HEK293 (cell line): ENCODE measurements around the gene WWOX.
A peak's percentile ranks its signal among the peaks of the same experiment; 100 is the strongest.

Source experiments
- CTCF ChIA-PET: fragments of 350-600 bp; formaldehyde crosslinking; extraction: SDS; loops from one replicate; lab custom pipeline; 2021; ENCODE audit warnings: antibody characterized with exemption; lab: Yijun Ruan, JAX
- POLR2A ChIA-PET: fragments of 300-600 bp; formaldehyde crosslinking; extraction: SDS; loops from one replicate; lab custom pipeline; 2020; ENCODE audit warnings: antibody characterized with exemption, inconsistent platforms; lab: Yijun Ruan, JAX
- H3K27ac ChIP-seq: fragments of 200-500 bp; sonication (Bioruptor generic); 2 replicates; pipeline ENCODE4 v1.5.1; 2014; ENCODE audit warnings: low read depth, low read length, control low read depth, inconsistent platforms; ENCODE audit errors: extremely low read depth
- H3K36me3 ChIP-seq, 2 experiments: fragments of 200-500 bp in 1 of 2; sonication (Bioruptor generic) in 1 of 2; 1 replicate in 1 of 2; 2 replicates in 1 of 2; pipeline ENCODE4 v1.5.1; 2014 to 2017; ENCODE audit warnings: inconsistent platforms in 2 of 2, low read length in 2 of 2; ENCODE audit not compliant: control insufficient read depth in 2 of 2, insufficient read depth in 1 of 2
- H3K4me1 ChIP-seq: fragments of 200-500 bp; sonication (Bioruptor generic); 2 replicates; pipeline ENCODE4 v1.5.1; 2014; ENCODE audit warnings: mild to moderate bottlenecking, low read length, inconsistent platforms; ENCODE audit not compliant: control insufficient read depth, insufficient read depth
- H3K4me3 ChIP-seq: 2 replicates; pipeline ENCODE4 v1.5.1; 2011; ENCODE audit warnings: low read depth, mild to moderate bottlenecking, control low read depth, low read length, moderate library complexity
- H3K9me3 ChIP-seq: fragments of 200-500 bp; sonication (Bioruptor generic); 2 replicates; pipeline ENCODE4 v1.5.1; 2014; ENCODE audit warnings: low read depth, low read length, inconsistent platforms; ENCODE audit not compliant: control insufficient read depth, insufficient read depth
- FEZF1 ChIP-seq: fragments of 450-650 bp; formaldehyde crosslinking; IDR thresholded peaks from 2 replicates; pipeline ENCODE4 v1.5.1; 2016; ENCODE audit warnings: missing biosample characterization, missing genetic modification characterization
- GFI1B ChIP-seq: fragments of 450-650 bp; formaldehyde crosslinking; IDR thresholded peaks from 2 replicates; pipeline ENCODE4 v1.5.1; 2016; ENCODE audit warnings: missing biosample characterization, missing genetic modification characterization
- MYNN ChIP-seq: fragments of 450-650 bp; formaldehyde crosslinking; IDR thresholded peaks from 2 replicates; pipeline ENCODE4 v1.5.1; 2016; ENCODE audit warnings: missing biosample characterization, missing genetic modification characterization, borderline replicate concordance
- WT1 ChIP-seq: fragments of 450-650 bp; formaldehyde crosslinking; IDR thresholded peaks from 2 replicates; pipeline ENCODE4 v1.5.1; 2016; ENCODE audit warnings: missing biosample characterization, missing genetic modification characterization
- YY1 ChIP-seq: fragments of 450-650 bp; formaldehyde crosslinking; IDR thresholded peaks from 2 replicates; pipeline ENCODE4 v1.5.1; 2018; ENCODE audit warnings: missing biosample characterization, missing genetic modification characterization
- ZBTB17 ChIP-seq: fragments of 450-650 bp; formaldehyde crosslinking; IDR thresholded peaks from 2 replicates; pipeline ENCODE4 v1.5.1; 2016; ENCODE audit warnings: missing biosample characterization, missing genetic modification characterization
- ZFP37 ChIP-seq: fragments of 450-650 bp; formaldehyde crosslinking; IDR thresholded peaks from 2 replicates; pipeline ENCODE4 v1.5.1; 2016; ENCODE audit warnings: missing biosample characterization, missing genetic modification characterization
- ZNF174 ChIP-seq: fragments of 450-650 bp; formaldehyde crosslinking; IDR thresholded peaks from 2 replicates; pipeline ENCODE4 v1.5.0; 2017; ENCODE audit warnings: missing biosample characterization, mild to moderate bottlenecking, missing genetic modification characterization
- ZNF184 ChIP-seq: fragments of 450-650 bp; IDR thresholded peaks from 2 replicates; pipeline ENCODE4 v1.5.1; 2018; ENCODE audit warnings: missing biosample characterization, mild to moderate bottlenecking, missing genetic modification characterization
- ZNF19 ChIP-seq: fragments of 450-650 bp; formaldehyde crosslinking; IDR thresholded peaks from 2 replicates; pipeline ENCODE4; 2016; ENCODE audit warnings: missing biosample characterization, missing genetic modification characterization, low read depth
- ZNF23 ChIP-seq: fragments of 450-650 bp; formaldehyde crosslinking; IDR thresholded peaks from 2 replicates; pipeline ENCODE4 v1.5.1; 2016; ENCODE audit warnings: missing biosample characterization, missing genetic modification characterization, borderline replicate concordance
- ZNF266 ChIP-seq: fragments of 450-650 bp; formaldehyde crosslinking; IDR thresholded peaks from 2 replicates; pipeline ENCODE4 v1.5.1; 2016; ENCODE audit warnings: missing biosample characterization, missing genetic modification characterization, low read depth
- ZNF433 ChIP-seq: fragments of 450-650 bp; formaldehyde crosslinking; IDR thresholded peaks from 2 replicates; pipeline ENCODE4 v1.5.1; 2016; ENCODE audit warnings: missing biosample characterization, missing genetic modification characterization, low read depth
- ZNF514 ChIP-seq: fragments of 450-650 bp; formaldehyde crosslinking; IDR thresholded peaks from 2 replicates; pipeline ENCODE4 v1.5.1; 2016; ENCODE audit warnings: missing biosample characterization, missing genetic modification characterization
- ZNF560 ChIP-seq: fragments of 450-650 bp; formaldehyde crosslinking; IDR thresholded peaks from 2 replicates; pipeline ENCODE4 v1.5.1; 2017; ENCODE audit warnings: missing biosample characterization, missing genetic modification characterization, borderline replicate concordance
- ZNF596 ChIP-seq: fragments of 450-650 bp; IDR thresholded peaks from 2 replicates; pipeline ENCODE4 v1.5.0; 2018; ENCODE audit warnings: missing biosample characterization, mild to moderate bottlenecking, missing genetic modification characterization, moderate library complexity
- ZNF830 ChIP-seq: fragments of 450-650 bp; IDR thresholded peaks from 2 replicates; pipeline ENCODE4 v1.5.0; 2018; ENCODE audit warnings: missing biosample characterization, missing genetic modification characterization, low read depth, mild to moderate bottlenecking, moderate library complexity
- TF ChIP-seq, protein P1 (sequence below): fragments of 450-650 bp; formaldehyde crosslinking; IDR thresholded peaks from 2 replicates; pipeline ENCODE4 v1.5.1; 2016; ENCODE audit warnings: missing biosample characterization, missing genetic modification characterization
- TF ChIP-seq, protein P2 (sequence below): fragments of 450-650 bp; formaldehyde crosslinking; conservative IDR thresholded peaks from 2 replicates; pipeline ENCODE4 v1.5.1; 2016; ENCODE audit warnings: low read depth, missing biosample characterization, missing genetic modification characterization
- TF ChIP-seq, protein P3 (sequence below): fragments of 450-650 bp; formaldehyde crosslinking; IDR thresholded peaks from 2 replicates; pipeline ENCODE4 v1.5.1; 2016; ENCODE audit warnings: missing biosample characterization, missing genetic modification characterization
- TF ChIP-seq, protein P4 (sequence below): fragments of 450-650 bp; formaldehyde crosslinking; IDR thresholded peaks from 2 replicates; pipeline ENCODE4 v1.5.1; 2016; ENCODE audit warnings: missing biosample characterization, missing genetic modification characterization

Gene WWOX

DNA sequence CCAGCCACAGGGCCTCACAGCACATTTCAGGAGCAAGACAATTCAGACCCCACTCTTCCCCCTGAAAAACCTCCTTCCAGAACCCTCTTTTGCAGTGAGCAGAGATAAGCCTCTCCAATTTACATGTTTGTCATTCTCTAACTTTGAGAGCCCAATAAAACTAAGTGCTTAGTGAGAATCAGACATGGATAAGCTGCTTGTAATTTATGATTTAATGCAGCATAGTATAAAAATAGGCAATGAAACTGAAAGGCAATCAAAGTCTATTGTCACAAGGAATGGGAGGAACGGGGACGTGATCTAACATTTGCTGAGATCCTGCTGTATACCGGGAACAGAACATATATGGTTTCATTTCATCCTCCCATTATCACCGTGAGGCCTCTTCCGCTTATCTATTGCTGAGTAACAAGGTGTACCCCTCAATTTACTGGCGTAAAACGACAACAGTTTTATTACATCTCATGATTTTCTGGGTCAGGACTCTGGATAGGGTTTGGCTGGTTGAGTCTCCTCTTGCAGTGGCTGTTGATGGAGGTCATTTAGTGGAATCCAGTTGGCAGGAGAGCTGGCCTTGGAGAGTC, 903.7 kb downstream of the WWOX start (continued):
- TF ChIP-seq ZNF174 (tag by site-specific recombination) (no peak), ZBTB17 (no peak), ZNF596 (tag by site-specific recombination) (no peak), WT1 (tag by site-specific recombination) (peak; percentile 36; the same call in 1 of the 2 replicates), ZNF830 (no peak)

DNA sequence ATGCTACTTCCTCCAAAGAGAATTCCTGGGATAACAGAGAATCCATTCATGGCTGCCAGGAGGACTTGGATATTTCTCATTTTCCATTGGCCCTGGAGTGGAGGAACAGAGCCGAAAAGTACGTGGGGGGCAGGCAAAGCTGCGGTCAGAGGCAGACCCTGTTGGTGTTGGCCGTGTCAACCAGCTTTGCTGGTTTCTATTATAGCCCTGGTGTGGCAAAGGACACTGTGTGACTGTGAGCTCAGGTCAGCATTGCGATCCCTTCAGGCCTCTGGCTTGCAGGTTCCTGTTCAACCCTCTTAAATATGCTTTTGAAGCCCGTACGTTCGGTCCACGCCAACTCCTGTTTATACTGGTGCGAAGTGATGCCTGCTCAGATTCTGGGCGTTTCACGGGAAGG, 904.9 kb downstream of the WWOX start:
- CTCF ChIA-PET, result no interaction called here

DNA sequence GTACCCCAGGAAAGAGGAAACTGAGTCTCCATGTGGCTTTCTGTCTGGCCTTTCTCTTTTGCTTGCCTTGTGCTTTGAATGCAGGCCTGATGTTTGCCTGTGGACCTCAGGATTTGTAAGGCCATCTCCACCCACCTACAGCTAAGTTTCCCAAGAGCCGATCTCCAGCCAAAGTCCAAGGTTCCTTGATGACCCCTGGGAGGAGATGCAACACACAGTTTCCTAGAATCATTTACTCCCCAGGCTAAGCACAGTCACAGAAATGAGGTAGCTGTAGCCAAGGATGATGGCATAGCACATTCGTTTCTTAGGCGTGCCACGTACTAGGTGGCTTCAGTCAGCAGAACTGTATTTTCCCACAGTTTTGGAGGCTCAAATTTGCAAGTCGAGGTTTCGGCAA, 905.6 kb downstream of the WWOX start:
- Histone ChIP-seq H3K36me3 (no peaks in the 10 kb centered on the region), H3K9me3 (no peaks in the 10 kb centered on the region), H3K27ac (no peak overlapping the region), H3K4me3 (no peak overlapping the region), H3K4me1 (peaks cover 2% of the 10 kb centered on the region; the same call in 1 of the 2 replicates)
- ChIA-PET CTCF (interaction anchor here (0.7 kb wide), 1 partner anchor 9 kb away, joined by 3 read pairs; no protein-coding TSS in a partner anchor), POLR2A (no interaction called here)
- TF ChIP-seq GFI1B (tag by site-specific recombination) (no peak), YY1 (tag by site-specific recombination) (no peak), ZNF514 (tag by site-specific recombination) (no peak)

More for the DNA sequence above, 904.9 kb downstream of the WWOX start:
- no peak overlapping the region for H3K4me3 ChIP-seq
- POLR2A ChIA-PET, result no interaction called here
- H3K36me3 ChIP-seq, result no peaks in the 10 kb centered on the region
- H3K4me1 ChIP-seq, result peaks cover 2% of the 10 kb centered on the region; the same call in 1 of the 2 replicates
- TF ChIP-seq ZNF560 (tag by site-specific recombination), result no peak
- TF ChIP-seq, protein P1, sequence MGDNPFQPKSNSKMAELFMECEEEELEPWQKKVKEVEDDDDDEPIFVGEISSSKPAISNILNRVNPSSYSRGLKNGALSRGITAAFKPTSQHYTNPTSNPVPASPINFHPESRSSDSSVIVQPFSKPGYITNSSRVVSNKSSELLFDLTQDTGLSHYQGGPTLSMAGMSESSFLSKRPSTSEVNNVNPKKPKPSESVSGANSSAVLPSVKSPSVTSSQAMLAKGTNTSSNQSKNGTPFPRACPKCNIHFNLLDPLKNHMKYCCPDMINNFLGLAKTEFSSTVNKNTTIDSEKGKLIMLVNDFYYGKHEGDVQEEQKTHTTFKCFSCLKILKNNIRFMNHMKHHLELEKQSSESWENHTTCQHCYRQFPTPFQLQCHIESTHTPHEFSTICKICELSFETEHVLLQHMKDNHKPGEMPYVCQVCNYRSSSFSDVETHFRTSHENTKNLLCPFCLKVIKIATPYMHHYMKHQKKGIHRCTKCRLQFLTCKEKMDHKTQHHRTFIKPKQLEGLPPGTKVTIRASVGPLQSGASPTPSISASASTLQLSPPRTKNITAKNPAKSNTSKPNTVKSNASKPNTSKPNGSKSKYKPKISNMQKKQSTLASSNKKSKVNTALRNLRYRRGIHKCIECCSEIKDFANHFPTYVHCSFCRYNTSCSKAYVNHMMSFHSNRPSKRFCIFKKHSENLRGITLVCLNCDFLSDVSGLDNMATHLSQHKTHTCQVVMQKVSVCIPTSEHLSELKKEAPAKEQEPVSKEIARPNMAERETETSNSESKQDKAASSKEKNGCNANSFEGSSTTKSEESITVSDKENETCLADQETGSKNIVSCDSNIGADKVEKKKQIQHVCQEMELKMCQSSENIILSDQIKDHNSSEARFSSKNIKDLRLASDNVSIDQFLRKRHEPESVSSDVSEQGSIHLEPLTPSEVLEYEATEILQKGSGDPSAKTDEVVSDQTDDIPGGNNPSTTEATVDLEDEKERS (tag by site-specific recombination), result no peak
- no peaks in the 10 kb centered on the region for H3K9me3 ChIP-seq
- no peak overlapping the region for H3K27ac ChIP-seq

DNA sequence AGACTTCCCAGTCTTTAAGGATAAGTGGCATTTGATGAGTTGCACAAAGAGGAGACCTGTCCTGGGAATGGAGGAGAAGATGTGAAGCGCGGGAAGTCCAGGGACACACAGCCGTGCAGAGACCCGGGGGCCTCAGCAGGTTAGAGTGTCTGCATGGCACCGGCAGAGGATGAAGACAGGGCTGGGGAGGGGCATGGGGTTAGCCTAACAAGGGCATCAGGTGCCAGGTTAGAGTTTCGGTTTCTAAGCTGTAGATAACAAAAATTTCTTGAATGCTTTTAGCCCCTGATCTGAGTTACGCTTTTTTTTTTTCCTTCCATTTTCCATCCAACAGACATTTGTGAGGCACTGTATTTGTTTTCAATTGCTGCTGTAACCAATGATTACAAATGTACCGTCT, 906.8 kb downstream of the WWOX start:
- Histone ChIP-seq H3K4me3 (no peak overlapping the region), H3K27ac (no peak overlapping the region), H3K4me1 (peaks cover 2% of the 10 kb centered on the region; the same call in 1 of the 2 replicates)
- POLR2A ChIA-PET, result no interaction called here
- TF ChIP-seq ZNF266, result no peak
- no peak for TF ChIP-seq FEZF1 (tag by site-specific recombination)
- no peak for TF ChIP-seq ZNF184 (tag by site-specific recombination)
- TF ChIP-seq, protein P2, sequence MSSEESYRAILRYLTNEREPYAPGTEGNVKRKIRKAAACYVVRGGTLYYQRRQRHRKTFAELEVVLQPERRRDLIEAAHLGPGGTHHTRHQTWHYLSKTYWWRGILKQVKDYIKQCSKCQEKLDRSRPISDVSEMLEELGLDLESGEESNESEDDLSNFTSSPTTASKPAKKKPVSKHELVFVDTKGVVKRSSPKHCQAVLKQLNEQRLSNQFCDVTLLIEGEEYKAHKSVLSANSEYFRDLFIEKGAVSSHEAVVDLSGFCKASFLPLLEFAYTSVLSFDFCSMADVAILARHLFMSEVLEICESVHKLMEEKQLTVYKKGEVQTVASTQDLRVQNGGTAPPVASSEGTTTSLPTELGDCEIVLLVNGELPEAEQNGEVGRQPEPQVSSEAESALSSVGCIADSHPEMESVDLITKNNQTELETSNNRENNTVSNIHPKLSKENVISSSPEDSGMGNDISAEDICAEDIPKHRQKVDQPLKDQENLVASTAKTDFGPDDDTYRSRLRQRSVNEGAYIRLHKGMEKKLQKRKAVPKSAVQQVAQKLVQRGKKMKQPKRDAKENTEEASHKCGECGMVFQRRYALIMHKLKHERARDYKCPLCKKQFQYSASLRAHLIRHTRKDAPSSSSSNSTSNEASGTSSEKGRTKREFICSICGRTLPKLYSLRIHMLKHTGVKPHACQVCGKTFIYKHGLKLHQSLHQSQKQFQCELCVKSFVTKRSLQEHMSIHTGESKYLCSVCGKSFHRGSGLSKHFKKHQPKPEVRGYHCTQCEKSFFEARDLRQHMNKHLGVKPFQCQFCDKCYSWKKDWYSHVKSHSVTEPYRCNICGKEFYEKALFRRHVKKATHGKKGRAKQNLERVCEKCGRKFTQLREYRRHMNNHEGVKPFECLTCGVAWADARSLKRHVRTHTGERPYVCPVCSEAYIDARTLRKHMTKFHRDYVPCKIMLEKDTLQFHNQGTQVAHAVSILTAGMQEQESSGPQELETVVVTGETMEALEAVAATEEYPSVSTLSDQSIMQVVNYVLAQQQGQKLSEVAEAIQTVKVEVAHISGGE (tag by site-specific recombination), result no peak
- TF ChIP-seq ZFP37, result no peak
- TF ChIP-seq, protein P3, sequence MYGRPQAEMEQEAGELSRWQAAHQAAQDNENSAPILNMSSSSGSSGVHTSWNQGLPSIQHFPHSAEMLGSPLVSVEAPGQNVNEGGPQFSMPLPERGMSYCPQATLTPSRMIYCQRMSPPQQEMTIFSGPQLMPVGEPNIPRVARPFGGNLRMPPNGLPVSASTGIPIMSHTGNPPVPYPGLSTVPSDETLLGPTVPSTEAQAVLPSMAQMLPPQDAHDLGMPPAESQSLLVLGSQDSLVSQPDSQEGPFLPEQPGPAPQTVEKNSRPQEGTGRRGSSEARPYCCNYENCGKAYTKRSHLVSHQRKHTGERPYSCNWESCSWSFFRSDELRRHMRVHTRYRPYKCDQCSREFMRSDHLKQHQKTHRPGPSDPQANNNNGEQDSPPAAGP (tag by site-specific recombination), result no peak
- no peak for TF ChIP-seq MYNN
- TF ChIP-seq, protein P4, sequence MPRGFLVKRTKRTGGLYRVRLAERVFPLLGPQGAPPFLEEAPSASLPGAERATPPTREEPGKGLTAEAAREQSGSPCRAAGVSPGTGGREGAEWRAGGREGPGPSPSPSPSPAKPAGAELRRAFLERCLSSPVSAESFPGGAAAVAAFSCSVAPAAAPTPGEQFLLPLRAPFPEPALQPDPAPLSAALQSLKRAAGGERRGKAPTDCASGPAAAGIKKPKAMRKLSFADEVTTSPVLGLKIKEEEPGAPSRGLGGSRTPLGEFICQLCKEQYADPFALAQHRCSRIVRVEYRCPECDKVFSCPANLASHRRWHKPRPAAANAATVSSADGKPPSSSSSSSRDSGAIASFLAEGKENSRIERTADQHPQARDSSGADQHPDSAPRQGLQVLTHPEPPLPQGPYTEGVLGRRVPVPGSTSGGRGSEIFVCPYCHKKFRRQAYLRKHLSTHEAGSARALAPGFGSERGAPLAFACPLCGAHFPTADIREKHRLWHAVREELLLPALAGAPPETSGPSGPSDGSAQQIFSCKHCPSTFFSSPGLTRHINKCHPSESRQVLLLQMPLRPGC (tag by site-specific recombination), result no peak
- TF ChIP-seq ZNF19 (tag by site-specific recombination), result no peak
- TF ChIP-seq ZNF23, result no peak
- TF ChIP-seq ZNF433, result no peak
- TF ChIP-seq, all 188 proteins: peak for 0
- Histone ChIP-seq H3K36me3 (no peaks in the 10 kb centered on the region), H3K9me3 (no peaks in the 10 kb centered on the region)
- CTCF ChIA-PET, result interaction anchor here (0.7 kb wide), 1 partner anchor 244 kb away, joined by 4 read pairs; no protein-coding TSS in a partner anchor
